Left kidney (tissue), 2 donors: ENCODE results near the gene EPB41L4B. TPM values are rescaled to one million over a fixed set of nuclear protein-coding genes. Genes with fewer than 3 reads are reported as not detected.
"Not testable (repeated sequence)": the region's sequence is repeated elsewhere in the genome, so short reads cannot be mapped to it uniquely, and the experiment has no call there.

ENCODE experiments used
- DNase-seq: peaks from one replicate; pipeline ENCODE4 v3.0.0-alpha.2; 2013
- polyA plus RNA-seq: library from polyadenylated mRNA; unstranded; fragments of 120-200 nt; gene quantifications from one replicate; pipeline ENCODE4 v1.2.1, GENCODE V29; 2013; ENCODE audit not compliant: insufficient read length

EPB41L4B gene
- polyA plus RNA-seq, 1 donor = 17.4 TPM

DNA sequence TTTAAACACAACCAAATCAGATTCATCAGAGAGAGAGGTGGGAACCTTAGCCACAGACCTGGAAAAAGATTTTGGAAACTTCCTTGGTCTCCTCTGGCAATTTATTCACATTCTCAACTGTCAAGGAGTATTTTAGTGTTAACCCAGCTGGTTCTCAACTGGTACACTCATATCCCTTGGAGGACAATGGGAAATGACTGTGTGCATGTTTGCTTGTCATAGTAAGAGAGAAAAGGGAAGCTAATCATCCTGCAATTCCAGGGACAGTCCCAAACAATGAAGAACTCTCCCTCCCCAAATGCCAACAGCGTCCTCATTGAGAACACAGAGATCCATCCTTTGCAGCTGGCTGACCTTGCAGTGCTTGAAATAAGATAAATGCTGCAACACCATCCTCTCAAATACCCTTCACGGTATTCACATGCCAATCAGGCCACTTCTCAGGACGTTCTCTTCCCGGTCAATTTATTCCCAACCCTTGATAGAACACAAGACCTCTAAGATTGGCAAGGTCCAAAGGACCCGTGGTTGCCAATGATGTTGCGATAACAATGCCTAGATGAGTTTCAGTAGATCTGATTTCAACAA, 75.5 kb downstream of the EPB41L4B start:
- DNase-seq = no peak

- DNase-seq = peak; percentile 66
Observed at GRCh38 chr9:109244179-109245132, 76.4 kb downstream of the EPB41L4B start.

DNA sequence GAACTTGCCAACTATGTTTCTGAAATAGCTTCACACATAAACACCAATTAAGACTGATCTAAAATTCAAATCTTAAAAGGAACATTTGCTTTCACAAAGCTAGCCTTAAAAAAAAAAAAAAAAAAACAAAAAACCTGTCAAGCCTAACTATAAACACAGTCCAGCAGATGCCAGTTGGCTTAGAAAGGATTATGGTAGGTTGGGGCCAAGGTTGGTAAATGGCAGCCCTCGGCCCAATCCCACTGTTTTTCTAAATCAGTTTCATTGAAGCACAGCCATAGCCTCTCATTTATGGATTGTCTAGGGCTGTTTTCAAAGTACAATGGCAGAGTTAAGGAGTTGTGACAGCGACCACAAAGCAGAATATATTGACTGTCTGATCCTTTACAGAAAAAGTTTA, 78.1 kb downstream of the EPB41L4B start:
- DNase-seq = no peak

DNA sequence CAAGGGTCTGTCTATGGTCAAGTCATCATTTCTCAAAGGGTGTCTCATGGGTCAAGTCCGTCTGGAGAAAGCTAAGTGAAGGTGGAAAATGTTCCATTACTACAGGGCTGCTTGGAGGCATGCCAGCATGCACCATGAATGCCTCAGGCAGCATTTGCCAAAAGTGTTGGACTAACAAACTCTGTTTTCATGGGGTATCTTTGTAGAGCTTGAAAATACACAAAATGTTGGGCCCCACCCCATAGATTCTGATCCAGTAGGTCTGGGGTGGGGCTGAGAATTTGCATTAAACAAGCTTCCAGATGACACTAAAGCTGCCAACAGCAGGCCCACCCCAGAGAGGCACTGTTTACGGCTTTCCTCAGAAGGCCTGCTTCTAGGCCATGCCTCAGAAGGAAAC, 78.8 kb downstream of the EPB41L4B start:
- no peak for DNase-seq

- DNase-seq = no peak
Observed at GRCh38 chr9:109241207-109241606, 79.7 kb downstream of the EPB41L4B start.

GRCh38 chr9:109239240-109239639, 81.6 kb downstream of the EPB41L4B start:
- no peak for DNase-seq

GRCh38 chr9:109238655-109239054, 82.2 kb downstream of the EPB41L4B start:
- no peak for DNase-seq

GRCh38 chr9:109238125-109238524, 82.7 kb downstream of the EPB41L4B start:
- DNase-seq = no peak

DNA sequence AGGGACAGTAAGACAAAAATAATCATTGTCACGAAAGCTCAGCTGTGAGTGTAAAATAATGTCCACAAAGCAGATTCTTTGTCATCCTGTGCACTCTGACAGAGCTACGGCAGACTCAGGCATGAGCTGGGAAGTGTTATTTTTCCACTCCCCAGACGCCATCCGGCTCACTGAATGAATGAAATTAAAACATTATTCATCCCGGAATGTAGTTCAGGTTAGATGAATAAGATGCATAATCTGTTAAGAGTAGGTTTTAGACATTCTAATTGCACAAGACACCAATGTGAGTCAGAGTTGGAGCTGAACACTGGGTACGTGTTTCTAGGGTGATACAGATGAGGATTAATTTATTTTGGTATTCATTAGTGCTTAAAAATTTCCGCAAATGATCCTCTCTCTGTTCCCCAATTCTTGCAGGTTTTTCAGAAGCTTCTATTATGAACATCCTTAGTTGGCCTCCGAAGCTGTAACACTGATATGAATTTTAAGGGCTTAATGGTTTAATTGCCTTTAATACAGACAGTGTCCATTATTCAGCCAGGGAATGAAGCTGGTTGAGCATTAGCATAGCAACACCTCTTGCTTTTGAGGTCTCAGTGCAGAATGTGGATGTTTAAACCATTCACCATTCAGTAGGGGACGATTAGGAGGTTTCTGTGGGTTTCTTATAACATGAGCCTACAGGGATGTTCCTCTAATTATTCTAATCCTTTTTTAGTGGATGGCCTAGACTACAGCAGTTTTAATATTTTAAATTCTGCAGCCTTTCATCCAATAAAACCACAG, 88.2 kb downstream of the EPB41L4B start:
- DNase-seq = no peak

- DNase-seq = no peak
Observed at GRCh38 chr9:109231593-109231992, 89.3 kb downstream of the EPB41L4B start.

DNA sequence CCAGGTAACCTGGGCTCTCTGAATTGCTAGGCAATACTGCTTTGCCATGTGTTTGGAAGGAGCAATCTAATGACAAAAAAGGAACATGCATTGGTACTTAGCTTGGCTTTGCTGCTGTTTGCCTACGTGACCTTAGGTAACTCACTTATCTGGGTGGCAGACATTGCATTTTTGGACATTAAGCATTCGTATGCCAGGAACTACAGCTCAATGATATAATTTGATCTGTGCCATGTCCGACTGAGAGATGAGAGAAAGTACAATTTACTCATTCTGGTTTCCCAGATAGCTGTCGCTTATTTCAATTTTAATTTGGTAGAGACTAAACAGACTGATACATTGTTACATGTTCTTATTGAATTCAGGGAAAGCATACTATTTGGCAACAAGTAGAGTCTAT, 90.6 kb downstream of the EPB41L4B start:
- DNase-seq = no peak

DNA sequence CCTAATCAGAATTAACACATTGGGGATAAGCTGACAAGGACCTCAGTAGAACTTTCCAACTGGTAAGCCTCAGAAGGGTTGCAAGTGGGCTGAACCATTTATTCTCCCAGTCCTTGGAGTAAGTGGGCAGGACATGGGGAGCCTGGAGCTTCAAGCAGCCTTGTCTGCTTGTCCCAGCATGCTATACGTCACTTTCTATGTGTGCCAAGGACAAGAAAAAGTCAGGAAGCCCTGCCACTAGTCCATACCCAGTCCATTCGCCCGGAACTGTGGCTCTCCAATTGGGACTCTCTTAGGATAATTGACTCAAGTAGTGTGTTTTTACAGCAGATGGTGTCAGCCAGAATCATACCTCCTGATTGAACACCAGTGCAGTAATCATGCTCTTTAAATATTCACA, 91.2 kb downstream of the EPB41L4B start:
- no peak for DNase-seq

DNA sequence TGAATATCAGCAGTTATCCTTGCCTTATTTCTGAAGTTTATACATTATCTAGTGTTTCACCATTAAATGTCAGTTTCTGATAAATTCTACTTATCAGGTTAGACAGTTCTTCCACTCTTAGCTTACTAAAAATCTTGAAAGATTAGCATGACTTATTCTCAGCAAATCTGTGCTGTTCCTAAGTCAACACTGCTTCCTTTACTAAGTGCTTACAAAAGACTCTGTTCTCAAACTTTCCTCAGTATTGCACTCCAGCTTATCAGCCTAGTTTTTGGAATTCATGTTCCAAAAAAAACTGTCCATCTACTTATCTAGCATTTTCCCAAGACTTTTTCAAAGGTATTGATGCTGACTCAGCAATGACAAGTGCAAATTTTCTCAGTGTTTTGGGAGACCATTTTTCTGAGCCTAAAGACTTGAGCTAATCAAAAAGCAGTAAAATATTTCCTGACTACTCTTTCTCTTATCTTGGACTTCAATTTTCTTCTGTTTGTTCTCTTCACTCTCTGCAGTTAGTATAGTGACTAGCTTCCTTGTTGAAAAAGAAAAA, 92.7 kb downstream of the EPB41L4B start:
- no peak for DNase-seq

DNA sequence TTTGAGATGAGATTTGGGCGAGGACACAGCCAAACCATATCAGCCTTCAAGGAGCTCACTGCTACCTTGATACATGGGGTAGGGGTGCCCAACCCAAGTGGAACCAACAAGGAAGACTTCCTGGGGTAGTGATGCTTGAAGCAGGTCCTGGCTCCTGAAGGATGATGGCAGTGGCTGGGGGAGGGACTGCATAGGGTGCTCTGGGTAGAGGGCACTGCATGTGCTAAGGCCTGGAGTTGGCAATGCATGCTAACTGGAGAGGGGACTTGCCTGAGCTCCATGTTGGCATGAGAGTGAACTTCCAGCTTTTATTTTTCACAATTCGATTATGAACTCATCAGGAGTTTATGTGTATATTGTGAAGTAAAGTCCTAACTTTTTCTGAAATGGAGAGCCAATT, 95.2 kb downstream of the EPB41L4B start:
- no peak for DNase-seq

DNA sequence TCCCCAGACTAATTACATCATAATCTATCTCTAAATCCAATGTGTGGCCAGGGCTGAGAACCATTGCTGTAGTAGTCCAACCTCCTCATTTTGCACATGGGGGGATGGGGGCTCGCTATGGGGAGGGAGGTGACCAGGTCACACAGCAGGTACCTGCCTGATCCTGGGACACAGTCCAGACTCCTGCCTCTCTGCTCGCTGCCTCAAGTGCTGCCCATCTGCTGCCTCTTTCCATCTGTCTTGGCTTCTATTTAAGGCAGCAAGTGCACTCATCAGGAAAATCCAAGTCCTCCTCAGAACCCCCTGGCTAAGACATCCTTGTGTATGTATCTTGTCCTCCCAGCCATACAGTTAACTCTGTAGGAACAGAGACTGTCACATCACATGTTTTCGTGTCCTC, 96.1 kb downstream of the EPB41L4B start:
- DNase-seq = no peak

- not testable (repeated sequence) for DNase-seq
Observed at GRCh38 chr9:109218242-109218641, 102.6 kb downstream of the EPB41L4B start.

DNA sequence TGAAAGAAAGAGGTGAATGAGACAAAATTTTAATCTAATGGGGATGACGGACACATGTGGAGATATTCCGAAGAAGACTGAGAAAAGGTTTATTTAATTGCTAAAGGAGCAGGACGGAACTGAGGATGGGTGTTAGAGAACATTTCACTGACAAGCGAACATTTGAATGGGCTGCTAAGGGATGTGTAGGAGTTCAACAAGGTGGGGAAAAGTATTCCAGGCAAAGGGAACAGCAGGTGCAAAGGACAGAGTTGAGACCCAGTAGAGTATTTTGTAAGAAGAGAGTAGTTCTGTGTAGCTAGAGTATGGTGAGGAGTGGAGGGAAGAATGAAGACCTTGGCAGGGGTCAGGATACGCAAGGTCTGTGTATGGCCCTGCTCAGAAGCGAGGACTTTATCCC, 106.4 kb downstream of the EPB41L4B start:
- DNase-seq = no peak

DNA sequence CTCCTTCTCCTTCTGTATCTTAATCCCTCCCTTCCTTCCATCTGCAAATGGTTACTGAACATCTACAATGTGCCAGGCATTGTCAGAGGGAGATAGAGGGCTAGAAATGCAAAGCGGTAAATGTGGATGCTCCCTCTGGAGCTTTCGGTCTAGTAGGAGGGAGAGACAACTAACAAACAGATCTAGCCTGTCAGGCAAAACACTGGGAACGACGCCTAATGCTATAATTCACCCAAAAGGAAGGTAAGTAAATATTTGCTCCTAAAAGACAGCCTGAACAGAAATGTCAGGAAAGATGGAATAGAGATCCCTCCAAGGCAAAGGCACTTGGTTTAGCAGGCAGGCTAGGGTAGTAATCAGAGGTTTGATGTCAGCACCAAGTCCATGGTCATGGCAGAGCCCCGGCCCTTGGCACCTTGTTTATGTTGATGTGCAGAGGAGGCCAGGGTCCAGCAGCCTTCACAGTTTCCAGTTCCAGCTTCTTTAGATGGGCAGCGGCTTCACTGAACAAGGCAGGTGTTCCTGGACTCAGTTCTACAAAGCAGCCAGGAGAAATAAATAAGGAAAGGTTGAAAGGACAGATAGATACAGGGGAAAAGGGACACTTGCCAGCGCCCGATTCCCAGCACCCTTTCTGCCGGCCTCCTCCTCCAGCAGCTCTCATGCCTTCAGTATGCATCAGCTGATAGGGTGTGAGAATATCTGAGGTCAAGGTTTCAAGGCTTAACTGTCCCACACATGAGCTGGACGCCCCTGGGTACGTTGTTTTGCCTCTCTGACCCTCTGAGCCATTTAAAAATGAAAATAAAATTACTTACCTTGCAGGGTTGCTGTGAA, 107.4 kb downstream of the EPB41L4B start:
- DNase-seq = no peak

DNA sequence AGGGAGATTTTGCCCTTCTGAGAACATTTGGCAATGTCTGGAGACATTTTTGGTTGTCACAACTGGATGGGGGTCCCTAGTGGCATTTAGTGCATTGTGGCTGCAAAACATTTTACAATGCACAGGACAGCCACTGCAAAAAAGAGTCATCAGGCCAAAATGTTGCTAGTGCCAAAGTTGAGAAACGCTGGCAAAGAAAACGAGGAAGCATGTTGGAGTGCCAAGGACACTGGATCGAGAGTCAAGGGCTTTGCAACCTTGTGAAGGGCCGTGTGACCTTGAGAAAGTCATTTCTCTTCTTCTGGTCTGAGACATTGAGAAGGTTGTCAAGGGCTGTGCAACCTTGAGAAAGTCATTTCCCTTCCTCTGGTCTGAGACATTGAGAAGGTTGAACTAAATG, 108.1 kb downstream of the EPB41L4B start:
- no peak for DNase-seq

DNA sequence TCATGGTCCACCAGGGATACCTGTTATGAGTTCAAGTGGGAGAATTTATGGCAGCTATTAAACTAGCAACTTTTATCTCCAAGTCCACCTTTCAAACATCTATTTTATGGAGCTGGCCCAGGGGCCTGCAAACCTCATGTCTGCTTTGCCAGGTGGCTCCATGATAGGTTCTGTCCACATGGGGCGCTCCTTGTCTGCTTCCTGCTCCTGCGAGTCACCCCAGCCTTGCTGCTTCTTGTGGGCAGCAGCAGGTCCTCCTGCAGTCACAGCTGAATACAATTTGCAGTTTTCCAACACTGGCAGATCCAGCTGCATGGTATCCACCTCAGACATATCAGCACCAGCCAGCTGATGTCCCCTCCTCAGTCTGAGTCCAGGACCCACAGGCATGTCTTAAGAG, 114.2 kb downstream of the EPB41L4B start:
- DNase-seq = no peak

- DNase-seq = no peak
Observed at GRCh38 chr9:109205526-109205925, 115.3 kb downstream of the EPB41L4B start.
